HPDE6-E6E7 (cell line): ENCODE measurements around the gene IL12RB1.
"Not testable (repeated sequence)": the region's sequence is repeated elsewhere in the genome, so short reads cannot be mapped to it uniquely, and the experiment has no call there.

Experiments used
- DNase-seq: peaks from one replicate; pipeline ENCODE4 v3.0.0; 2011; ENCODE audit warnings: missing footprints; ENCODE audit errors: extremely low spot score

The IL12RB1 gene

DNA sequence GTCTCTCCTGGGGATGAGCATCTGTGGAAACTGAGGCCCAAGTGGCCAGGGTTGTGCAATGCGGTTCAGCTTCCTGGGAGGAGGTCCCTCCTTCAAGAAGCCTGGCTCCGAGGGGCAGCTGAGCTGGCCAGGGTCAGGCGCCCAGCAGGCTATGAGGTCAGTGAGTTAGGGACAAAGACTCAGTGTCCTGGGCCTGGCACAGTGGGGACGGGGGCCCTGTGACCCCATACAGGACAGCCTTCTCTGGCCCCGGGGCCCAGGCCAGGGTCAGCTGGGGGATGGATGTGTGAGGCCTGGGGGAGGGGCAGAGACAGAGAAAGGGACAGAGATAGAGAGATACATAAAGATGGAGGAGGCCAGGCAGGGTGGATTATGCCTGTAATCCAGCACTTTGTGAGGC lies 3.0 kb upstream of the IL12RB1 start:
- no peak for DNase-seq

DNA sequence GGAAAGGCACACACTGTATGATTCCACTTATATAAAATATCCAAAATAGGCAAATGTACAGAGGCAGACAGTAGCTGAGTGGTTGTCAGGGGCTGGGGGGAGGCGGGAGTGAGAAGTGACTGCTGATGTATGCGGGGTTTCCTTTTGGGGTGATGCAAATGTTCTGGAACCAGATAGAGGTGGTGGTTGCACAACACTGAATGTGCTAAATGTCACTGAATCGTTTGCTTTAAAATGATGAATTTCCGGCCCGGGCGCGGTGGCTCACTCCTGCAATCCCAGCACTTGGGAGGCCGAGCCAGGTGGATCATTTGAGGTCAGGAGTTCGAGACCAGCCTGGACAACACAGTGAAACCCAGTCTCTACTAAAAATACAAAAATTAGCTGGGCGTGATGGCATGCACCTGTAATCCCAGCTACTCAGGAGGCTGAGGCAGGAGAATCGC lies 2.4 kb upstream of the IL12RB1 start:
- DNase-seq = not testable (repeated sequence)

- DNase-seq = no peak
Observed at GRCh38 chr19:18085702-18086457, 854 bp downstream of the IL12RB1 start.

- no peak for DNase-seq
Observed at GRCh38 chr19:18083929-18084684, 2.6 kb downstream of the IL12RB1 start.

DNA sequence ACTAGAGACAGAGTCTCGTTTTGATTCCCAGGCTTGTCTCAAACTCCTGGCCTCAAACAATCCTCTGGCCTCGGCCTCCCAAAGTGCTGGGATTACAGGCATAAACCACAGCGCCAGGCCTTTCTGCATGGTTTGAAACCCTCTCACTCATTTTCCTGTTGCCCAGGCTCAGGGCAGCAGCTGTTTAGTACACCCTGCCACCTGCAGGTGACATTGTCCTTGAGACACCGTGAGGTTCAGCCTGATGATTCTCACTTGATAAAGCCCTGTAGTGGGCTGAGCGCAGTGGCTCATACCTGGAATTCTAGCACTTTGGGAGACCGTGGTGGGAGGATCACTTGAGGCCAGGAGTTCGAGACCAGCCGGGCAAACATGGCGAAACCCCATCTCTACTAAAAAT lies 12.5 kb downstream of the IL12RB1 start:
- no peak for DNase-seq

DNA sequence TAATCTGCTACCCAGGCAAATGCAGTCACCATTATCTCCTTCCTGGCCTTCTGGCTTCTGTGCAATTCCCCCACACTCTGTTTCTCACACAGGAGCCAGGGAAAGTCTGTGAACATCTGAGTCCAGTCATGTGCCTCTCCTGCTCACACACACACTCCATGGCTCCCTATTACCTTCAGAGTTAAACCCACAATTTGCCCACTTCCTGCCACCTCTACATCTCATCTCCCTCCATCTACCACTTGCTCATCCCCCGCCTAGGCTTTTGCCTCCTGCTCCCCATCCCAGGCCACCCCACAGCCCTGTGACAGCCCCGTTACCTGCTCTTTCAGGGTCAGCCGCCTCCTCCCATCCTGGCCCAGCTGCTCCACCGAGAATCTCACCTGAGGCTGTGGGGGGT lies 13.5 kb downstream of the IL12RB1 start:
- no peak for DNase-seq

- no peak for DNase-seq
Observed at GRCh38 chr19:18072335-18072734, 14.4 kb downstream of the IL12RB1 start.

- DNase-seq = no peak
Observed at GRCh38 chr19:18070181-18070580, 16.6 kb downstream of the IL12RB1 start.

- no peak for DNase-seq
Observed at GRCh38 chr19:18069383-18069782, 17.4 kb downstream of the IL12RB1 start.

- DNase-seq = no peak
Observed at GRCh38 chr19:18068395-18068794, 18.3 kb downstream of the IL12RB1 start.

DNA sequence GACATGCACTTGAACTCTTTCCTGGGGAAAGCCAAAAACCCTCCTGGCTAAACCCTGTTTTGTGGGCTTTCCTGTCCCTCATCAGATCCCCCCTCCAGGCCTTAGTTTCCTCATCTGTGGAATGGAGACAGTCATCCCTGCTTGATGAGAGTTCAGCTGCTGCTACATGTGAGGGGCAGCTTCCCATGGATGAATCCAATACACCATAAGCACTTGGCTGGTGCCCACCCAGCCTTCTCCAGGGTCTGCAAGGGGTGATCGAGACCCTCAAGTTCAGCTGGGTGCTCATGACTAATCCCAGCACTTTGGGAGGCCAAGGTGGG lies 21.6 kb downstream of the IL12RB1 start:
- DNase-seq = no peak

DNA sequence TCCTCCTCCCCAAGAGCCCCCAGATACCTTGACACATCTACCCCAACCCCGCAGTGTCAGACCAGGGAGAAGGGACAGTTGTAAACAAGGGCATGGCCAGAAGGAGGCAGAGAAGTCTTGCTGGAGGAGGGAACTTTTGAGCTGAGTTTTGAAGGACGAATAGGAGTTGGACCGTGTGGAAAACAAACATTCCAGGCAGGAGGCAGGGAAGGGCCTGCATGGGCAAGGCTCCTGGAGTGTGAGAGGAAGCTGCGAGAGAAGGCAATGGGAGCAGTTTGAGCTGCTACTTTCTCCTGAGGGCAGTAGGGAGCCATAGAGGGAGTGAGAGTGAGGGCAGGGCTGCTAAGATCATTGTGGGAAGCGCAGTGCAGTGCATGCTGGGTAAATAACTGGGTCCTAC lies 23.3 kb downstream of the IL12RB1 start:
- no peak for DNase-seq

DNA sequence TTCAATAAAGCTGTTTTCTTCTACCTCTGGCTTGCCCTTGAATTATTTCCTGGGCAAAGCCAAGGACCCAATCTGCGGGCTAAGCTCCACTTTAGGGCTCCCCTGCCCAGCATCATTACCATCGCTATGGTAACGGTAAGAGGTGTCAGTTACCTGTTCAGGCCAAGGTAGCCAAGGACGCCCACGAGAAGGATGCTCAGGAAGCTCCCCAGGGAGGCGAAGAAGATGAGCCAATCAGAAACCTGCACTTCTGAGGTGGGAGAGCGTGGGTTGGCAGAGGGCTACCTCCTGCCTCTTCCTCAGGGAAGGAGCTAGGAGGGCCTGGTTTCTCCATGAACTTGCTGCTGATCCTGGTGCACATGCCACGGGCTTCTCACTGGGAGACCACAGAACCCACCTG lies 24.7 kb downstream of the IL12RB1 start:
- no peak for DNase-seq

GRCh38 chr19:18060472-18060871 lies 26.3 kb downstream of the IL12RB1 start:
- no peak for DNase-seq

DNA sequence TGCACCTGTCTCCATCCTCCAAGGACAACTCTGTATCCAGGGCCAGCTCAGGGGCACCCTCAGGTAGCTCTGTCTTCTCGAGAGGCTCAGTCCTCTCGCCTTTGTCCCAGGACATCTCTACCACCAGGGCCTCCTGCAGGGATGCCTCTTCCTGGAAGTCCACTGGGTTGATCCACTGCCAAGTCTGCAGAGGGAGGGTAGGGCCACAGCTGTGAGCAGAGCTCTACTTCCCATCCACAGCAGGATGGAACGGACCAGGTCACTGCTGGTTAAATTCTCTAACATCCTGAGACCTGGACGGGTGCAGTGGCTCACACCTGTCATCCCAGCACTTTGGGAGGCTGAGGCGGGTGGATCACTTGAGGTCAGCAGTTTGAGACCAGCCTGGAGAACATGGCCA lies 26.8 kb downstream of the IL12RB1 start:
- DNase-seq = no peak

GRCh38 chr19:18059297-18059696 lies 27.4 kb downstream of the IL12RB1 start:
- no peak for DNase-seq

GRCh38 chr19:18058208-18059009 lies 28.3 kb downstream of the IL12RB1 start:
- DNase-seq = peak; percentile 69

DNA sequence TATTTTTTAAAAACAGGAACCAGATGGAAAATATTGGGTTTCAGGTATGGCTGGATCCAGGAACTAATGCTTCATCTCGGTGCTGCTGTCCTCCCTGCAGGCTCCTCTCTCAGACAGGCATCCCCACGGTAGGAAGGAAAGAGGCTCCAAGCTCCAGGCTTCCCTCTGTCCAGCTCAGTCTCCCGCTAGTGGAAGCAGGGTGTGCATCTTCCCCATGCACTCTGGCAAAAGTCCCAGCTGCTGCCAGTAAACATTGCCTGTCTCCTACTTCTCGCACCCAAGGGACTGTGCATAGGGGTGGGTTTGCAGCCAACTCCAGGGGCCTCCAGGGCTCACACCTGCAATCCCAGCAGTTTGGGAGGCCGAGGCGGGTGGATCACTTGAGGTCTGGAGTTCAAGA lies 29.2 kb downstream of the IL12RB1 start:
- DNase-seq = no peak

GRCh38 chr19:18055967-18056366 lies 30.8 kb downstream of the IL12RB1 start:
- DNase-seq = no peak

DNA sequence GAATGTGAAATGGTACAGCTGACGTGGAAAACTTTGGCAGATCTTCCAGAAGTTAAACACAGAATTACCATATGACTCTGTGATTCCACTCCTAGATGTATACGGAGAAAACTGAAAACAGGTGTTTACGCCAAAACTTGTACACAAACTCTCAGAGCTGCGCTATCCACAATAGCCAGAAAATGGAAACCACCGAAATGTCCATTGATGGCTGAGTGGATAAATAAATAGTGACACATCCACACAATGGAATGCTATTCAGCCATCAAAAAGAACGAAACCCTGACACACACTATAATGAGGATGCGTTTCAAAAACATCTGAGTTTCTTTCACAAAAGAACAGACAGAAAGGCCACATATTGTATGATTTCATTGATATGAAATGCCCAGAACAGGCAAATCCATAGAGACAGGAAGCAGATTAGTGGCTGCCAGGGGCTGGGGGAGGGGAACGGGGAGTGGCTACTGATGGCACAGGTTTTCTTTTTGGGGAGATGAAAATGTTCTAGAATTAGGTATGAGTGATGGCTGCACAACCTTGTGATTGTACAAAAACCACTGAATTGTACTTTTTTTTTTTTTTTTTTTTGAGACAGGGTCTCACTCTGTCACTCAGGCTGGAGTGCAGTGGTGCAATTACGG lies 33.0 kb downstream of the IL12RB1 start:
- no peak for DNase-seq

GRCh38 chr19:18051887-18052286 lies 34.8 kb downstream of the IL12RB1 start:
- no peak for DNase-seq

- no peak for DNase-seq
Observed at GRCh38 chr19:18049385-18049784, 37.3 kb downstream of the IL12RB1 start.
